Measurements from ENCODE around the gene KRT75. TPM values are rescaled to one million over a fixed set of nuclear protein-coding genes. Genes with fewer than 3 reads are reported as not detected.

The KRT75 gene
- total RNA-seq, 1 donor from 2014 or later, result not detected

GRCh38 chr12:52425466-52425865 is 8.7 kb downstream of the KRT75 start:
- Mint-ChIP-seq H3K4me3 (ENCODE audit: unreplicated experiment) (no peak overlapping the region), H3K36me3 (ENCODE audit: low read depth, unreplicated experiment) (no peaks in the 10 kb centered on the region), H3K4me1 (ENCODE audit: unreplicated experiment) (peaks cover 9% of the 10 kb centered on the region), H3K27me3 (ENCODE audit: unreplicated experiment) (peaks cover 1% of the 10 kb centered on the region), H3K9me3 (ENCODE audit: unreplicated experiment) (no peaks in the 10 kb centered on the region), H3K27ac (ENCODE audit: unreplicated experiment) (no peak overlapping the region)
- DNase-seq (ENCODE audit: low spot score), result no peak
- TF ChIP-seq CTCF (IDR thresholded peaks at IDR 0.05; ENCODE audit: unreplicated experiment), result no peak

GRCh38 chr12:52423661-52424500 is 10.3 kb downstream of the KRT75 start:
- no peak for TF ChIP-seq CTCF (IDR thresholded peaks at IDR 0.05; ENCODE audit: unreplicated experiment)
- Mint-ChIP-seq H3K4me1 (ENCODE audit: unreplicated experiment) (peaks cover 9% of the 10 kb centered on the region), H3K27ac (ENCODE audit: unreplicated experiment) (no peak overlapping the region), H3K9me3 (ENCODE audit: unreplicated experiment) (no peaks in the 10 kb centered on the region), H3K4me3 (ENCODE audit: unreplicated experiment) (no peak overlapping the region), H3K36me3 (ENCODE audit: low read depth, unreplicated experiment) (no peaks in the 10 kb centered on the region), H3K27me3 (ENCODE audit: unreplicated experiment) (peaks cover 1% of the 10 kb centered on the region)
- DNase-seq (ENCODE audit: low spot score), result peak; percentile 12

- H3K9me3 Mint-ChIP-seq (ENCODE audit: unreplicated experiment), result no peaks in the 10 kb centered on the region
- no peak overlapping the region for H3K4me3 Mint-ChIP-seq (ENCODE audit: unreplicated experiment)
- no peaks in the 10 kb centered on the region for H3K36me3 Mint-ChIP-seq (ENCODE audit: low read depth, unreplicated experiment)
- peaks cover 1% of the 10 kb centered on the region for H3K27me3 Mint-ChIP-seq (ENCODE audit: unreplicated experiment)
- TF ChIP-seq CTCF (IDR thresholded peaks at IDR 0.05; ENCODE audit: unreplicated experiment), result no peak
- no peak for DNase-seq (ENCODE audit: low spot score)
- no peak overlapping the region for H3K27ac Mint-ChIP-seq (ENCODE audit: unreplicated experiment)
- H3K4me1 Mint-ChIP-seq (ENCODE audit: unreplicated experiment), result peaks cover 9% of the 10 kb centered on the region
These were observed 11.1 kb downstream of the KRT75 start for GRCh38 chr12:52423035-52423434.

- H3K4me3 Mint-ChIP-seq (ENCODE audit: unreplicated experiment), result no peak overlapping the region
- H3K27ac Mint-ChIP-seq (ENCODE audit: unreplicated experiment), result no peak overlapping the region
- H3K4me1 Mint-ChIP-seq (ENCODE audit: unreplicated experiment), result peaks cover 9% of the 10 kb centered on the region
- no peaks in the 10 kb centered on the region for H3K9me3 Mint-ChIP-seq (ENCODE audit: unreplicated experiment)
- DNase-seq (ENCODE audit: low spot score), result no peak
- no peaks in the 10 kb centered on the region for H3K36me3 Mint-ChIP-seq (ENCODE audit: low read depth, unreplicated experiment)
- no peak for TF ChIP-seq CTCF (IDR thresholded peaks at IDR 0.05; ENCODE audit: unreplicated experiment)
- H3K27me3 Mint-ChIP-seq (ENCODE audit: unreplicated experiment), result no peaks in the 10 kb centered on the region
These were observed 14.5 kb downstream of the KRT75 start for GRCh38 chr12:52419656-52420055.

- Mint-ChIP-seq H3K9me3 (ENCODE audit: unreplicated experiment) (no peaks in the 10 kb centered on the region), H3K4me3 (ENCODE audit: unreplicated experiment) (no peak overlapping the region), H3K27me3 (ENCODE audit: unreplicated experiment) (no peaks in the 10 kb centered on the region), H3K27ac (ENCODE audit: unreplicated experiment) (no peak overlapping the region), H3K36me3 (ENCODE audit: low read depth, unreplicated experiment) (no peaks in the 10 kb centered on the region), H3K4me1 (ENCODE audit: unreplicated experiment) (peaks cover 6% of the 10 kb centered on the region)
- DNase-seq (ENCODE audit: low spot score), result no peak
- no peak for TF ChIP-seq CTCF (IDR thresholded peaks at IDR 0.05; ENCODE audit: unreplicated experiment)
These were observed 15.5 kb downstream of the KRT75 start for GRCh38 chr12:52418576-52419110.

Measured in endothelial cell (in vitro differentiated cells).